ENCODE results near the gene CDH4. TPM values are rescaled to one million over a fixed set of nuclear protein-coding genes. Genes with fewer than 3 reads are reported as not detected.

Gene CDH4
- total RNA-seq, 6 experiments from 2014 or later: 5.8 to 12.8 (median 10.9) TPM

DNA sequence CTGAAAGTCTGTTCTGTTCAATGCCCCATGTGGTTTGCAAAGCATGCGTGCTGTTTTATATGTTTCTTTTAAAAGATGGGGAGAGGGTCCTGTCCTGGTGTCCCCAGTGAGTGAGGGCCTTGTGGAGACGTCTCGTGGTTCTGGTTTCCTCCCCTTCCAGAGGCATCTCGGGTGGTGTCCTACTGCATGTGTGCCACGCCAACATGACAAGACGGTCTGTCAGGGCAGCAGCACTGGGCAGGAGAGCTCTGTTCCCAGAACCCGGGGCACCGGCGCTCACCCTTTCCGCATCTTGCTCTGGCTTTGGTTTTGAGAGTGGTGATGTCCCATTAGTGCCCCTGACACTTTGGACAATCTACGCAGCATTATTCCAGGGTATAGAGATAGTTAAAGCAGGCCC, 275.6 kb downstream of the CDH4 start:
- Mint-ChIP-seq H3K4me1 (ENCODE audit: low read depth) (no peaks in the 10 kb centered on the region), H3K27ac (no peak overlapping the region), H3K4me3 (no peak overlapping the region), H3K9me3 (no peaks in the 10 kb centered on the region; the same call in 1 of the 2 replicates), H3K27me3 (ENCODE audit: insufficient read depth) (no peaks in the 10 kb centered on the region; the same call in 1 of the 2 replicates), H3K36me3 (ENCODE audit: low read depth) (no peaks in the 10 kb centered on the region)
- TF ChIP-seq, protein P1, sequence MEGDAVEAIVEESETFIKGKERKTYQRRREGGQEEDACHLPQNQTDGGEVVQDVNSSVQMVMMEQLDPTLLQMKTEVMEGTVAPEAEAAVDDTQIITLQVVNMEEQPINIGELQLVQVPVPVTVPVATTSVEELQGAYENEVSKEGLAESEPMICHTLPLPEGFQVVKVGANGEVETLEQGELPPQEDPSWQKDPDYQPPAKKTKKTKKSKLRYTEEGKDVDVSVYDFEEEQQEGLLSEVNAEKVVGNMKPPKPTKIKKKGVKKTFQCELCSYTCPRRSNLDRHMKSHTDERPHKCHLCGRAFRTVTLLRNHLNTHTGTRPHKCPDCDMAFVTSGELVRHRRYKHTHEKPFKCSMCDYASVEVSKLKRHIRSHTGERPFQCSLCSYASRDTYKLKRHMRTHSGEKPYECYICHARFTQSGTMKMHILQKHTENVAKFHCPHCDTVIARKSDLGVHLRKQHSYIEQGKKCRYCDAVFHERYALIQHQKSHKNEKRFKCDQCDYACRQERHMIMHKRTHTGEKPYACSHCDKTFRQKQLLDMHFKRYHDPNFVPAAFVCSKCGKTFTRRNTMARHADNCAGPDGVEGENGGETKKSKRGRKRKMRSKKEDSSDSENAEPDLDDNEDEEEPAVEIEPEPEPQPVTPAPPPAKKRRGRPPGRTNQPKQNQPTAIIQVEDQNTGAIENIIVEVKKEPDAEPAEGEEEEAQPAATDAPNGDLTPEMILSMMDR (IDR thresholded peaks at IDR 0.05): no peak
- no peak for DNase-seq

GRCh38 chr20:61528591-61528990, 276.5 kb downstream of the CDH4 start:
- no peak overlapping the region for H3K4me3 Mint-ChIP-seq
- TF ChIP-seq, protein P1 (IDR thresholded peaks at IDR 0.05): no peak

DNA sequence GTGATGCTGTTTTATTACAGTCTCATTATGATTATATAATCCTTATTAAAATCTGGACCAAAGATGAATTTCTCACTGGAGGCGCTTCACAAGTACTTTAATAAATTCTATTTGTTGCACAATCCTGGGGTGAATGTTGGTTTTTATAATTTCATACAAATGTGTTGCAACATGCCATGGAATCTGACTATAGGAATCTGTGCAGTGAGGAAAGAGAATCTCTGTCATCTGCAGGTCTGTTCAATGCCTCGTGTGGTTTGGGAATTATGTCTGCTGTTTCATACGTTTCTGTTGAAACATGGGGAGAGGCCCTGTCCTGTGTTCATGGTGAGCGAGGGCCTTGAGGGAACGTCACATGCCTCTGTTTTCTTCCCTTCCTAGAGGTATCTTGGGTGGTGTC, 277.3 kb downstream of the CDH4 start:
- Mint-ChIP-seq H3K27ac (no peak overlapping the region), H3K27me3 (ENCODE audit: insufficient read depth) (no peaks in the 10 kb centered on the region; the same call in 1 of the 2 replicates), H3K36me3 (ENCODE audit: low read depth) (no peaks in the 10 kb centered on the region), H3K4me1 (ENCODE audit: low read depth) (no peaks in the 10 kb centered on the region), H3K9me3 (no peaks in the 10 kb centered on the region), H3K4me3 (no peak overlapping the region)
- DNase-seq: no peak
- TF ChIP-seq, protein P1 (IDR thresholded peaks at IDR 0.05): no peak

More at GRCh38 chr20:61528591-61528990, 276.5 kb downstream of the CDH4 start:
- DNase-seq: no peak
- Mint-ChIP-seq H3K27me3 (ENCODE audit: insufficient read depth) (no peaks in the 10 kb centered on the region; the same call in 1 of the 2 replicates), H3K9me3 (no peaks in the 10 kb centered on the region), H3K4me1 (ENCODE audit: low read depth) (no peaks in the 10 kb centered on the region), H3K36me3 (ENCODE audit: low read depth) (no peaks in the 10 kb centered on the region), H3K27ac (no peak overlapping the region)

- TF ChIP-seq, protein P1 (IDR thresholded peaks at IDR 0.05): no peak
Measured at GRCh38 chr20:61531553-61532345, 279.7 kb downstream of the CDH4 start.

GRCh38 chr20:61532736-61533135, 280.7 kb downstream of the CDH4 start:
- Mint-ChIP-seq H3K27me3 (ENCODE audit: insufficient read depth) (peaks cover 1% of the 10 kb centered on the region), H3K4me3 (no peak overlapping the region), H3K36me3 (ENCODE audit: low read depth) (no peaks in the 10 kb centered on the region), H3K27ac (no peak overlapping the region), H3K9me3 (no peaks in the 10 kb centered on the region), H3K4me1 (ENCODE audit: low read depth) (no peaks in the 10 kb centered on the region)
- TF ChIP-seq, protein P1 (IDR thresholded peaks at IDR 0.05): no peak
- no peak for DNase-seq

More at GRCh38 chr20:61531553-61532345, 279.7 kb downstream of the CDH4 start:
- no peaks in the 10 kb centered on the region for H3K4me1 Mint-ChIP-seq (ENCODE audit: low read depth)
- no peak overlapping the region for H3K27ac Mint-ChIP-seq
- no peak for DNase-seq
- H3K9me3 Mint-ChIP-seq: no peaks in the 10 kb centered on the region
- peaks cover 1% of the 10 kb centered on the region for H3K27me3 Mint-ChIP-seq (ENCODE audit: insufficient read depth)
- no peak overlapping the region for H3K4me3 Mint-ChIP-seq
- H3K36me3 Mint-ChIP-seq (ENCODE audit: low read depth): no peaks in the 10 kb centered on the region
